Fibroblast of pulmonary artery (primary cell): Measurements from ENCODE around the gene LRCH2.

Experiments
- DNase-seq: peaks from one replicate; pipeline ENCODE4 v3.0.0-alpha.2; 2010; ENCODE audit warnings: low read depth
- H3K4me3 ChIP-seq: replicated peaks from 2 replicates; pipeline ENCODE4 v1.5.1; 2011; ENCODE audit warnings: low read depth, mild to moderate bottlenecking, control low read depth, low read length, moderate library complexity
- TF ChIP-seq, protein P1 (sequence below): IDR thresholded peaks from 2 replicates; pipeline ENCODE4 v1.5.1; 2011; ENCODE audit warnings: mild to moderate bottlenecking, control low read depth, low read length, inconsistent platforms; ENCODE audit errors: missing control alignments

LRCH2 gene

DNA sequence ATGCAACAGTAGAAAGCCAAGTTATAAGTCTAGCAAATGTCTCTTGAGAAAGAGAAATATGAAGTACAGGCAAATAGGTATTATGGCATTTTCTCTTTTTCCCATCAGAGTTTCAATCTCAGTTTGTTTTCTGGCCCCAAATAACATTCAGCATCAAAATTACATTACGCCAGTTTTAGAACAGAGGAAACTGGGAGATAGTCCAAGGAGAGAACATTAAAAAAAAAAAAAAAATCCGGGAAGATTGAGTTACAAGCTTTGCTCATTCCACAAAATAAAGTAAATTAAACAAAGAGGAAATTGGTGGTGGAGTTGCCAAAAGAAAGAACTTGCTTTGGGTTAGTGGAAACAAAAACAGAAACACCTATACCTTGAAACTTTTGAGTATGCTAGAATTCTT lies 166.1 kb downstream of the LRCH2 start:
- no peak overlapping the region for H3K4me3 ChIP-seq
- TF ChIP-seq, protein P1, sequence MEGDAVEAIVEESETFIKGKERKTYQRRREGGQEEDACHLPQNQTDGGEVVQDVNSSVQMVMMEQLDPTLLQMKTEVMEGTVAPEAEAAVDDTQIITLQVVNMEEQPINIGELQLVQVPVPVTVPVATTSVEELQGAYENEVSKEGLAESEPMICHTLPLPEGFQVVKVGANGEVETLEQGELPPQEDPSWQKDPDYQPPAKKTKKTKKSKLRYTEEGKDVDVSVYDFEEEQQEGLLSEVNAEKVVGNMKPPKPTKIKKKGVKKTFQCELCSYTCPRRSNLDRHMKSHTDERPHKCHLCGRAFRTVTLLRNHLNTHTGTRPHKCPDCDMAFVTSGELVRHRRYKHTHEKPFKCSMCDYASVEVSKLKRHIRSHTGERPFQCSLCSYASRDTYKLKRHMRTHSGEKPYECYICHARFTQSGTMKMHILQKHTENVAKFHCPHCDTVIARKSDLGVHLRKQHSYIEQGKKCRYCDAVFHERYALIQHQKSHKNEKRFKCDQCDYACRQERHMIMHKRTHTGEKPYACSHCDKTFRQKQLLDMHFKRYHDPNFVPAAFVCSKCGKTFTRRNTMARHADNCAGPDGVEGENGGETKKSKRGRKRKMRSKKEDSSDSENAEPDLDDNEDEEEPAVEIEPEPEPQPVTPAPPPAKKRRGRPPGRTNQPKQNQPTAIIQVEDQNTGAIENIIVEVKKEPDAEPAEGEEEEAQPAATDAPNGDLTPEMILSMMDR = no peak

GRCh38 chrX:115065304-115065703 lies 168.6 kb downstream of the LRCH2 start:
- TF ChIP-seq, protein P1 = no peak
- DNase-seq = no peak
- H3K4me3 ChIP-seq = no peak overlapping the region

More for the DNA sequence above, 166.1 kb downstream of the LRCH2 start:
- DNase-seq = peak; percentile 32
